DOHH2 (cell line): Measurements from ENCODE around the gene ZNF804B.

Experiments used
- CTCF ChIP-seq: fragments of 200-600 bp; sonication (generic); IDR thresholded peaks from one replicate; pipeline ENCODE4 v1.5.1; 2014; ENCODE audit warnings: antibody characterized with exemption, mild to moderate bottlenecking, low read depth, low read length; ENCODE audit not compliant: poor library complexity, severe bottlenecking
- EZH2phosphoT487 ChIP-seq: fragments of 200-600 bp; sonication (generic); IDR thresholded peaks from 2 replicates; pipeline ENCODE4 v1.6.1; 2017; ENCODE audit warnings: borderline replicate concordance, mild to moderate bottlenecking, antibody characterized with exemption, low read length, moderate library complexity, mixed read lengths

GRCh38 chr7:89077992-89078391 lies 318.5 kb downstream of the ZNF804B start:
- TF ChIP-seq CTCF (no peak), EZH2phosphoT487 (no peak)
